GM21360 (cell line): Measurements from ENCODE around the gene FLCN.

ENCODE experiments used
- ATAC-seq: cut with Tn5 transposase; IDR thresholded peaks from one replicate; pipeline ENCODE4 v1.9.1; 2021; ENCODE audit warnings: mild to moderate bottlenecking, moderate library complexity; ENCODE audit not compliant: unreplicated experiment

The FLCN gene

GRCh38 chr17:17236295-17237025, 508 bp downstream of the FLCN start:
- ATAC-seq, result no peak

GRCh38 chr17:17235212-17236174, 1.5 kb downstream of the FLCN start:
- ATAC-seq, result no peak

GRCh38 chr17:17232303-17232621, 4.7 kb downstream of the FLCN start:
- ATAC-seq, result no peak

GRCh38 chr17:17231621-17232302, 5.2 kb downstream of the FLCN start:
- no peak for ATAC-seq

DNA sequence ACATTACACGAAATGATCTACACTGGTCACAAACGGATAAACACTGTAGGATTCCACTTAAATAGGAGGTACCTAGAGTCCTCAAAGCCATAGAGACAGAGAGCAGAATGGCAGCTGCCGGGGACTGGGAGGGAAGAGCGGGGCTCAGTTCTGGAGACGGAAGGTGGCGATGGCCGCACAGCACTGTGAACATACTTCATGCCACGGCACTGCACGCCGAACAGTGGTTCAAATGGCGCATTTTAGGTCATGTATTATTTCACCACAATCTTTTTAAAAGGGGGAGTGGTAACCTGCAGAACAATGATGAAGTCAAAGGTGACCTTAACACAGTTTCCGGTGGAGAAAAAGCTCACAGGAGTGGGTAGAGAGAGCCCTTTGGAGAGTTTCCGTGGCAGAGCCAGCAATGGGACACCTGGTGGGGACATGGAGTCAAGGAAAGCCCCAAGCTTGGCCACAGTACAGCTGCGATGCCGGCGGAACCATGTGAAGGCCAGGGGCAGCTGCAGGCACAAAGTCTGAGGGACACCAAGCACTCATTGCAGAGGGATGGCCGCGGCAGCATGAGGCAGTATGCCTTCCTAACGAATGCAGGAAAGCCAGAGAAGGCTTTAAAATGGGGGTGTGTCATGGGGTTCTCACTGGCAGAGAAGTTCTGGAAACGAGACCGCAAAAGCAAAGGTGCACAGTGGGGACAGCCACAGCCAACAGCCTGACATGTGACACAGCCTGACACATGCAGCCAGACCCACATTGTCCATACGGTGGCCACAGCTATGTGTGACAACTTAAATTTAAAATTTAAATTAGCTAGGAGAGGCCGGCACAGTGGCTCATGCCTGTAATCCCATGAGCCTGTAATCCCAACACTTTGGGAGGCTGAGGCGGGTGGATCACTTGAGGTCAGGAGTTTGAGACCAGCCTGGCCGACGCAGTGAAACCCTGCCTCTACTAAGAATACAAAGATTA, 7.3 kb downstream of the FLCN start:
- no peak for ATAC-seq

DNA sequence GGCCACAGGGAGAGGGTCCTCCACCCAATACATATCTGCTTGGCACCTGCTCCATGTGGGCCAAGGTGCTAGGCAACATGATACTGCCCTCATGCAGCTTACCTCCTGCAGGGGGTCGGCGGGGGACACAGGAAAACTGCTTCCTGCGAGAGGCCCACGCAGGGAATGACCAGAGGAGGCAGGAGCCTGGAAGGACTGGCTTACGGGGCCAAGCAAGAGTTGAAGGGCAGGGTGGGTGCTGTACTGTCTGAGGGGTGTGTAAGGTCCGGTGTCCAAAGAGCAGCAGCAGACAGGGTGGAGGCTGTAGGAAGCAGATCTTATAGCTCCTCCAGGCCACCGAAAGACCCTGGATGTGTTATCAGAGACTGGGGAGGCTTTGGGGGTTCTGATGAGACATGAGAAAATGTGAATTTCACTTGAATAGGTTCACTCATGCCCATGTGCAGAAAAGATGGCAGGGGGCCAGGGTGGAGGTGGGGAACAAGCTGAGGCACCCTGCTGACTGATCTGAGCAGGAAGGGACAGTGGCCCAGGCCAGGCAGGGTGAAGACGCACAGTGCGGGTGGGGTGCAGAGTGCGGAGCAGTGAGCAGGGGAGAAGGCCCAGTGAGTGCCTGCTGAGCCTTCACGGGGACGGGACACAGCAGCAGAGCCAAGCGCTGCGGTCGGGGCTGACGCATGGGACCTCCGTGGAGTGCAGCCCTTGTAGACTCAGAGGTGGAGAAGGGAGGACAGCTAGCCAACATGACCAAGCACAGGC, 8.3 kb downstream of the FLCN start:
- ATAC-seq, result no peak

- ATAC-seq, result no peak
Observed at GRCh38 chr17:17227608-17228520, 9.1 kb downstream of the FLCN start.

DNA sequence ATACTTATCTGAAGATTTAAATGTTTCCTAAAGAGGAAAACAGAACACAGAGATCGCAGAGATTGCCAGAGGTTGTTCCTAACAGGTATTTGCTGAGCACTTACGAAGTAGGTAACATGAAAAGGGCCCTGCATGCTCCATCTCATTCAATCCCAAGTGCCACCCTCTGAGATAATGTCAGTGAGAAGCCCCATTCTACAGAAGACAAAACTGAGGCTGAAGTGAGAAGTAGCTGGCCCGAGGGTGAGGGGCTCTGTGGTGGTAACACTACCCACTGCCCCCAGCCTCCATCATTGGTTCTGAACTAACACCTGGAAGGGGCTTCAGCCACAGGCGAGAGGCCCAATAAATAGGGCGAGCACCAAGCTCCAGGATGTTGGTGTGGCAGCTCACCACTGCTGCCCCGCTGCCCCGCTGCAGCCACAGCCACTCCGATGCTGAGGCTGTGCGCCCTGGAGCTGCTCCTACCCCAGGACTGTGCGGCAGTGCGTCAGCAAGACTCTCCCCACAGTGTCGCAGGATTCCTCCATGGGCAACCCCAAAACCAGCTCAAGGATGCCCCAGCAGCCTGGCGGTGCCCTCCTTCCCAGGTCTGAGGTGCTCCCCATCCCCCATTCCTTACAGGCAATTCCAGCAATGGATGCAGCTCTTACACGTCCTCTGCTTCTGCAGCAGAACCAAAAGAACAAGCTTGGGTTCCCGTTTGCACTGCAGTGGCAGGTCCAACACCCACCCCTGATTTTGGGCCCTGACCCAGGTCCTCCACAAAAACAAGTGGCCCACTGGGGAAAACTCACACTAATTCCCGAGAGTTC, 10.3 kb downstream of the FLCN start:
- ATAC-seq, result no peak

DNA sequence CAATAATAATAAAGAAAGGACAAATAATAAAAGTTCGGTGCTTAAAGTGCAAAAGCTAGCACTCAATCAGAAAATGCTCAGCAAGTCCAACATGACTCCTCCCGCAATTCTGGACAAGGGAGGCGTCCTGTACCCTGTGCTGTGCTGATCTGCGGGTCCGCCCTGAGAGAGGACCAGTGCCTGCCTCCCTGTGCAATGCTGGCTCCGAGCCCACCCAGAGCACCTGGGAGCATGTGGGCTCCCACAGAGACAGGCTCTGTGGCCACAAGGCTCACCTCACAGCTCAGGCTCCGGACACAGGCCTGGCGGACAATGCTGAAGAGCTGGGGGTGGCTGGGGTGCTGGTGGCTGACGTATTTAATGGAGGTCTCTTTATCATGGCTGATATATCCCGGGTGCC, 11.1 kb downstream of the FLCN start:
- no peak for ATAC-seq

- ATAC-seq, result no peak
Observed at GRCh38 chr17:17224137-17224536, 12.8 kb downstream of the FLCN start.

DNA sequence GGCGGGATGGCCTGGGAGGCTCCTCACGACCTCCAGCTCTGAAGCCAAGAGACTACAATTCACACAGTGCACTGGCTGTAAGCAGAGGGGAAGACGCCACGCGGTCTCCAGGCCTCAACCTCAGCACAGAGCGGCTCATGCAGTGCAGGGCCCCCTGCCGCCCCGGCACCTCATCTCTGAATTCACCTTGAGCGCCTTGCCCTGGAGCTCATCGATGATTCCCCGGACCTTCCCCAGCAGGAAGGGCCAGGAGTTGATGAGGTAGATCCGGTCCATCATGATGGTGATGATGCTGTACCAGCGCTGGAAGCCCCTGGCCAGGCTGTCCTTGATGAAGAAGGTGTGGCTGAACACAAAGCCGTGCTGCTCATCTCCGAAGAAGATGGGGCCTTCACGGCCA, 13.2 kb downstream of the FLCN start:
- no peak for ATAC-seq

GRCh38 chr17:17221329-17221728, 15.6 kb downstream of the FLCN start:
- no peak for ATAC-seq

GRCh38 chr17:17220529-17220928, 16.4 kb downstream of the FLCN start:
- ATAC-seq, result no peak

- no peak for ATAC-seq
Observed at GRCh38 chr17:17217995-17218394, 19.0 kb downstream of the FLCN start.

- no peak for ATAC-seq
Observed at GRCh38 chr17:17216776-17217175, 20.2 kb downstream of the FLCN start.

GRCh38 chr17:17216236-17216635, 20.7 kb downstream of the FLCN start:
- ATAC-seq, result no peak

GRCh38 chr17:17215575-17215974, 21.4 kb downstream of the FLCN start:
- no peak for ATAC-seq
